ENCODE results near the gene CAPN12.

GRCh38 chr19:38721496-38721895, 22.8 kb downstream of the CAPN12 start:
- TF ChIP-seq EZH2phosphoT487 (IDR thresholded peaks at IDR 0.05; ENCODE audit: insufficient read depth, low read depth) = no peak
- TF ChIP-seq EZH2 (IDR thresholded peaks at IDR 0.05; ENCODE audit: insufficient read depth, poor library complexity, severe bottlenecking) = no peak

Measured in GM23248 (cell line).